Calu3 (cell line): Measurements from ENCODE around the gene RRM1. TPM values are rescaled to one million over a fixed set of nuclear protein-coding genes. Genes with fewer than 3 reads are reported as not detected.
A peak's percentile ranks its signal among the peaks of the same experiment; 100 is the strongest.

Experiments
- BruUV-seq: library from RNA; stranded (reverse); fragments of 400-500 nt; replicated peaks from 2 replicates; lab custom pipeline; 2021; lab: Mats Ljungman, UMichigan
- CTCF ChIA-PET: fragments of 300-600 bp; sonication (Branson Sonifier 250); formaldehyde crosslinking; loops from one replicate; lab custom pipeline; 2022; ENCODE audit warnings: antibody characterized with exemption; lab: Charles Lee
- DNase-seq: peaks from one replicate; pipeline ENCODE4 v3.0.0; 2022
- H3K27ac Mint-ChIP-seq: one replicate; pipeline ENCODE4 v1.8.0; 2022; ENCODE audit warnings: mixed read lengths; ENCODE audit not compliant: unreplicated experiment
- H3K27me3 Mint-ChIP-seq: one replicate; pipeline ENCODE4 v1.8.0; 2022; ENCODE audit warnings: mixed read lengths; ENCODE audit not compliant: unreplicated experiment
- H3K36me3 Mint-ChIP-seq: one replicate; pipeline ENCODE4 v1.8.0; 2022; ENCODE audit warnings: mild to moderate bottlenecking, moderate library complexity, mixed read lengths; ENCODE audit not compliant: insufficient read depth, unreplicated experiment
- H3K4me1 Mint-ChIP-seq: one replicate; pipeline ENCODE4 v1.8.0; 2022; ENCODE audit warnings: mild to moderate bottlenecking, low read depth, mixed read lengths; ENCODE audit not compliant: unreplicated experiment
- H3K4me3 Mint-ChIP-seq: one replicate; pipeline ENCODE4 v1.8.0; 2022; ENCODE audit warnings: mild to moderate bottlenecking, low read depth, moderate library complexity, mixed read lengths; ENCODE audit not compliant: unreplicated experiment
- H3K9me3 Mint-ChIP-seq: one replicate; pipeline ENCODE4 v1.8.0; 2022; ENCODE audit warnings: low read depth, mixed read lengths; ENCODE audit not compliant: unreplicated experiment
- CTCF ChIP-seq: fragments of 200-600 bp; IDR thresholded peaks from one replicate; pipeline ENCODE4 v1.8.0; 2022; ENCODE audit warnings: antibody characterized with exemption; ENCODE audit not compliant: unreplicated experiment
- intact Hi-C: fragments of 100-400 bp; cut with micrococcal nuclease; formaldehyde crosslinking; loops from one replicate; pipeline ENCODE4 v1.10.0; 2022; ENCODE audit not compliant: unreplicated experiment
- total RNA-seq: library from RNA; stranded (reverse); gene quantifications from 2 replicates; pipeline ENCODE4 v1.2.3, GENCODE V29; 2022

Gene RRM1
- total RNA-seq, 1 experiment from 2014 or later, result 83.2 TPM

DNA sequence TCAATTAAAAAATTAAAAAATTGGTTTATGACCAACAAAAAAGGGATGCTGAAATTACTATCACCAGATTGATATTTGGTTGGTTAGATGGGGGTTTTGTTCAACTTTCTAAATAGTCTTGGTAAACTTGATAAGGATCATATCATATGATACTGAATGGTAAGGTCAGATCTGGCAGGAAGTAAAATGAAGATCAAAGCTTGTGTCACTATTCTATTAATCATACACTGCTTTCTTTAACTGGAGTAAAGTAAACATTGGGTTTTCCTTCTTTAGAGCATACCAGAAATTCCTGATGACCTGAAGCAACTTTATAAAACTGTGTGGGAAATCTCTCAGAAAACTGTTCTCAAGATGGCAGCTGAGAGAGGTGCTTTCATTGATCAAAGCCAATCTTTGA lies 40.2 kb downstream of the RRM1 start:
- peak overlapping the region; percentile 57 for H3K27ac Mint-ChIP-seq
- peaks cover 12% of the 10 kb centered on the region for H3K36me3 Mint-ChIP-seq
- DNase-seq, result no peak
- H3K27me3 Mint-ChIP-seq, result no peaks in the 10 kb centered on the region
- intact Hi-C loops, result no loop called here
- H3K9me3 Mint-ChIP-seq, result no peaks in the 10 kb centered on the region
- no peak overlapping the region for H3K4me3 Mint-ChIP-seq
- CTCF ChIA-PET, result interaction anchor here (0.7 kb wide), 1 partner anchor 9 kb away, joined by 3 read pairs; no protein-coding TSS in a partner anchor
- peaks cover 16% of the 10 kb centered on the region for H3K4me1 Mint-ChIP-seq
- TF ChIP-seq CTCF, result no peak
- BruUV-seq, result no TSS peak

DNA sequence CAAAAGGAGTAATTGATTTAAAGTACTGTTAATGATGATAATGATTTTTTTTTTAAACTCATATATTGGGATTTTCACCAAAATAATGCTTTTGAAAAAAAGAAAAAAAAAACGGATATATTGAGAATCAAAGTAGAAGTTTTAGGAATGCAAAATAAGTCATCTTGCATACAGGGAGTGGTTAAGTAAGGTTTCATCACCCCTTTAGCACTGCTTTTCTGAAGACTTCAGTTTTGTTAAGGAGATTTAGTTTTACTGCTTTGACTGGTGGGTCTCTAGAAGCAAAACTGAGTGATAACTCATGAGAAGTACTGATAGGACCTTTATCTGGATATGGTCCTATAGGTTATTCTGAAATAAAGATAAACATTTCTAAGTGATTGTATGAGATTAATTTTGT lies 43.9 kb downstream of the RRM1 start:
- Mint-ChIP-seq H3K4me1 (peaks cover 16% of the 10 kb centered on the region), H3K27ac (no peak overlapping the region), H3K27me3 (no peaks in the 10 kb centered on the region), H3K9me3 (peaks cover 5% of the 10 kb centered on the region), H3K4me3 (no peak overlapping the region), H3K36me3 (peaks cover 24% of the 10 kb centered on the region)
- TF ChIP-seq CTCF, result no peak
- no TSS peak for BruUV-seq
- intact Hi-C loops, result no loop called here
- CTCF ChIA-PET, result no interaction called here
- DNase-seq, result no peak

- CTCF ChIA-PET, result no interaction called here
- no peak for TF ChIP-seq CTCF
- no peak overlapping the region for H3K4me3 Mint-ChIP-seq
- H3K4me1 Mint-ChIP-seq, result peaks cover 7% of the 10 kb centered on the region
- intact Hi-C loops, result no loop called here
- DNase-seq, result no peak
- H3K27me3 Mint-ChIP-seq, result no peaks in the 10 kb centered on the region
- H3K36me3 Mint-ChIP-seq, result peaks cover 18% of the 10 kb centered on the region
- no TSS peak for BruUV-seq
- H3K9me3 Mint-ChIP-seq, result peaks cover 5% of the 10 kb centered on the region
- no peak overlapping the region for H3K27ac Mint-ChIP-seq
These were observed 45.6 kb downstream of the RRM1 start for GRCh38 chr11:4140067-4140636.

DNA sequence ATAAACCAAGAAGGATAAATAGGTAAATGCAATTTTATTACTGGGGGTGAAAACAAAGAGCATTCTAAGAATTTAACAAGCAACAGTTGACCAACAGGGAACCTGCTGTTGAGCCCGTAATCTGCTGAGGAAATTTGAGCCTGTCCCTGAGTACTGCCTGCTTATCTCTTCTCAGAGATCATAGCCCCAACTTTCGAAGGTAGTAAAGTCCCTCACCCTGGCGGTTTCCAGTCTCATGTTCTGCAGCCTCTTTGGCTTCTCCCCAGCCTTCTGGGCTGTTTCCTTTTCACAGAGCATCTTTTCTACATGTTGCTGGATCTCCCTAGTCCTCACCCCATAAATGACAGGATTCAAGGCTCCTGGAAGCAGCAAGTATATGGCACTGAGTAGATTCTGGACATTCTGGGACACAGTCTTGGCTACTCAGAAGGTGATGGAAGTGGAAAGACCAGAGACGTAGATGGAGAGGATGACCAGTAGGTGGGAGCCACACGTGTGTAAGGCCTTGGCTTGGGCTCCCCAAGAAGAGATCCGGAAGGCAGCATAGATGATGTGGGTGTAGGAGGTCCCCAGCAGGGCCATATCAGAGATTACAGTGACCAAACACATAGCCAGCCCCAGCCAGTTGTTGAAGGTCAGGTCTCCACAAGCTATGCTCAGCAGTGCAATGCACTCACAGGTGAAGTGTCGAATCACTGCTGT lies 51.6 kb downstream of the RRM1 start:
- Mint-ChIP-seq H3K4me1 (no peaks in the 10 kb centered on the region), H3K27ac (no peak overlapping the region), H3K9me3 (no peaks in the 10 kb centered on the region), H3K36me3 (no peaks in the 10 kb centered on the region), H3K27me3 (no peaks in the 10 kb centered on the region), H3K4me3 (no peak overlapping the region)
- TF ChIP-seq CTCF, result no peak
- no TSS peak for BruUV-seq
- CTCF ChIA-PET, result no interaction called here
- DNase-seq, result no peak
- intact Hi-C loops, result no loop called here
